Breast epithelium (tissue), 3 donors: Measurements from ENCODE around the gene STOML1.

ENCODE experiments used
- CTCF ChIP-seq, 3 donors: fragments of 450-650 bp; IDR thresholded peaks; one replicate each; pipeline ENCODE4 v1.5.1; 2016 to 2017; ENCODE audit warnings: antibody characterized with exemption in 3 of 3, mild to moderate bottlenecking in 3 of 3, moderate library complexity in 3 of 3
- POLR2A ChIP-seq: fragments of 450-650 bp; IDR thresholded peaks from one replicate; pipeline ENCODE4 v1.6.1; 2016; ENCODE audit warnings: antibody characterized with exemption, mild to moderate bottlenecking, moderate library complexity
- POLR2AphosphoS5 ChIP-seq, 3 donors: sonication (generic); formaldehyde crosslinking; IDR thresholded peaks; one replicate each; pipeline ENCODE4 v1.6.1; 2017; ENCODE audit warnings: antibody characterized with exemption in 3 of 3

DNA sequence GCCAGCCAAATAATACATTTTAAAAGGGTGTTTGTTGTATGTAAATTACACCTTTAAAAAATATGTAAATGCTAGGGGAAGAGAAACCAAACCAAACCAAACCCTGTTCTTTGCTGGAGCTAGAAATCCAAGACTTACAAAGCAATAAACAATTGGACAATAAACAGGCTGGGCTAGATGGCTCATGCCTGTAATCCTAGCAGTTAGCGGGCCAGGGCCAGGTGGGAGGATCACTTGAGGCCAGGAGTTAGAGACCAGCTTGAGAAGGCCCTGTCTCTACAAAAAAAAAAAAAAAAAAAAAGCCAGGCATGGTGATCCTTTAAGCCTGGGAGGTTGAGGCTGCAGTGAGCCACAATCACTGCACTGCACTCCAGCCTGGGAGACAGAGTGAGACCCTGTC lies 12.5 kb downstream of the STOML1 start:
- TF ChIP-seq CTCF (IDR thresholded peaks at IDR 0.05) (no peak), POLR2A (no peak), POLR2AphosphoS5 (IDR thresholded peaks at IDR 0.05) (no peak)
